Measurements from ENCODE around the gene CEP57. TPM values are rescaled to one million over a fixed set of nuclear protein-coding genes. Genes with fewer than 3 reads are reported as not detected.
A peak's percentile ranks its signal among the peaks of the same experiment; 100 is the strongest.
"Not testable (repeated sequence)": the region's sequence is repeated elsewhere in the genome, so short reads cannot be mapped to it uniquely, and the experiment has no call there.

Gene CEP57
- total RNA-seq, 2 experiments from 2014 or later, result 101 to 105 TPM

DNA sequence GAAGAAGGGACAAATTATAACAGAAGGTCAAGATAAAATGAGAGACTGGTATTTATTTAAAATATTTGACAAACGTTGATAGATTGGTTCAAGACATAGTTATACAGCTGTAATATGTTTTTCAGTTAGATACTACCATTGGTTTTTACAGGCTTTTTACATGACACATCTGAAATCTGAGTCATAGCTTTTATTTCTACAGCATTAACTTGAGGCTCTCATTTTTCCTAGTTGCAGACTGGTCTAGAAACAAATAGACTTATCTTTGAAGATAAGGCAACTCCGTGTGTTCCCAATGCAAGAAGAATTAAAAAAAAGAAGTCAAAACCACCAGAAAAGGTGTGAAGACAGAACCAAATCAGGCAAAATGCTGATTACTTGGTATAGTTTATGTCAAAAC is 31.3 kb downstream of the CEP57 start:
- Mint-ChIP-seq H3K4me3 (no peak overlapping the region), H3K4me1 (no peaks in the 10 kb centered on the region), H3K9me3 (no peaks in the 10 kb centered on the region), H3K27ac (no peak overlapping the region), H3K36me3 (peaks cover 35% of the 10 kb centered on the region), H3K27me3 (no peaks in the 10 kb centered on the region)
- no peak for DNase-seq

DNA sequence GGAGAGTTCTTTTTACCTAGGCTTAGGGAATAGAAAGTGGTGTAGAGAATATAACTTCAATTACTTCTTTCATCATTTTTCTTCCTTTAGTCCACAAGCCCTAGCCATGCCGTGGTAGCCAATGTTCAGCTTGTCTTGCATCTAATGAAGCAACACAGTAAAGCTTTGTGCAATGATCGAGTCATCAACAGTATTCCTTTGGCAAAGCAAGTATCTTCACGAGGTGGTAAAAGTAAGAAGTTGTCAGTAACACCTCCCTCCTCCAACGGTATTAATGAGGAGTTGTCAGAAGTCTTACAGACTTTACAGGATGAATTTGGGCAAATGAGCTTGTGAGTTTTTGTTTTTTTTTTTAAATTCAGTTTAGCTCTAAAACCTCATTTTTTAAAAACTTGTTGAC is 37.4 kb downstream of the CEP57 start:
- H3K9me3 Mint-ChIP-seq, result no peaks in the 10 kb centered on the region
- no peak overlapping the region for H3K27ac Mint-ChIP-seq
- peaks cover 25% of the 10 kb centered on the region for H3K36me3 Mint-ChIP-seq
- H3K27me3 Mint-ChIP-seq, result no peaks in the 10 kb centered on the region
- H3K4me1 Mint-ChIP-seq, result peaks cover 7% of the 10 kb centered on the region
- no peak for DNase-seq
- H3K4me3 Mint-ChIP-seq, result no peak overlapping the region

DNA sequence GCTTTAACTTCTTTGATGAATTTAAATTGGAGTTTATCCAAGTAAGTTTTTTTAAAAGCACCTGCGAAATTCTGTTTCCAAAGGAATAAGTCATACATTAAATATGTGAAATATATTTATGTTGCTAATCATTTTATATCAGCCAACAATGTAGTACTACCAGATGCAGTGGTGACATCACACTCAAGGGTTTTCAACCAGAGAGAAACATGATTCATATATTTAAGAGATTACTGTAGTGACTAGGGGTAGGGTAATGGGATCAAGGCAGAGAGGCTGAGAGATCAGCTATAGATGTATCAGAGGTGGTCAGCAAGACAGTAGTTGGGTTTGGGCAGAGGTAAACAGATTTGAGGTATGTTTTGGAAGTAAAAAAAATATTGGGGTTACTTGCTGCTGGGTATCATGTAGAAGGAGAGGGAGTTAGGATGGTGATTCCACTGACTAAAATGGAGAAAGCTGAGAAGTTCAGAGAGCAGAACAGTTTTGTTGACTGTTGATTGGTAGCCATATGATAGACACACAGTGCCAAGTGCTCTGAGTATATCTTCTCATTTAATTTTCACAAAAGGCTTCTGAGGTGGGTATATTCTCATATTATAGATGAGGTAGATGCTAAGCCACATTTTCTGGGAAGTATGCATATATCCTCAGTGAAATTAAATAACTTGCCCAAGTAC is 39.4 kb downstream of the CEP57 start:
- H3K4me3 Mint-ChIP-seq, result no peak overlapping the region
- no peaks in the 10 kb centered on the region for H3K27me3 Mint-ChIP-seq
- peaks cover 7% of the 10 kb centered on the region for H3K4me1 Mint-ChIP-seq
- no peaks in the 10 kb centered on the region for H3K9me3 Mint-ChIP-seq
- peak overlapping the region; percentile 14 for H3K27ac Mint-ChIP-seq
- DNase-seq, result no peak
- H3K36me3 Mint-ChIP-seq, result peaks cover 20% of the 10 kb centered on the region

GRCh38 chr11:95831198-95831883 is 41.0 kb downstream of the CEP57 start:
- Mint-ChIP-seq H3K36me3 (peaks cover 18% of the 10 kb centered on the region), H3K4me3 (no peak overlapping the region), H3K4me1 (peaks cover 9% of the 10 kb centered on the region), H3K27me3 (no peaks in the 10 kb centered on the region), H3K27ac (no peak overlapping the region), H3K9me3 (no peaks in the 10 kb centered on the region)
- no peak for DNase-seq

DNA sequence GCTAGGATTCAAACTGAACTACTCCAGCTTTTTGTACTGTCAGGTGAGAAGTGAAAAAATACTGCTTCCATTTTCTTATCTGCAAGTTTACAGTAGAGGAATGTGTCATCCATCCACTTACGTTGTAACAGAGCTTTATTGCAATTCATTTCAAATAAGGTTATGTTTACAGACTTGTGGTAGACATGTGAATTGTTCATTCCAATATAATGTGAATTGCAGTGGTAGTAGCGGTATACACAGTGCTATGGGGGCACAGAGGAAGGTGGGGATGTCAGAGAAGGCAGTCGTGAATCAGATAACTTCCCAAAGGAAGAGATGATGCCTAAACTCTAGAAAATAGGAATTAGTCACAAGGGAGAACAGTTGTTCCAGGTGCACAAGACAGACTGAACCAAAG is 42.5 kb downstream of the CEP57 start:
- no peaks in the 10 kb centered on the region for H3K9me3 Mint-ChIP-seq
- peaks cover 9% of the 10 kb centered on the region for H3K4me1 Mint-ChIP-seq
- no peak for DNase-seq
- no peaks in the 10 kb centered on the region for H3K27me3 Mint-ChIP-seq
- peaks cover 21% of the 10 kb centered on the region for H3K36me3 Mint-ChIP-seq
- H3K27ac Mint-ChIP-seq, result peak overlapping the region; percentile 2
- H3K4me3 Mint-ChIP-seq, result no peak overlapping the region

- H3K27me3 Mint-ChIP-seq, result no peaks in the 10 kb centered on the region
- H3K9me3 Mint-ChIP-seq, result no peaks in the 10 kb centered on the region
- no peak overlapping the region for H3K4me3 Mint-ChIP-seq
- DNase-seq, result no peak
- no peak overlapping the region for H3K27ac Mint-ChIP-seq
- H3K36me3 Mint-ChIP-seq, result peaks cover 20% of the 10 kb centered on the region
- H3K4me1 Mint-ChIP-seq, result peaks cover 9% of the 10 kb centered on the region
Observed at GRCh38 chr11:95833378-95833777, 43.1 kb downstream of the CEP57 start.

DNA sequence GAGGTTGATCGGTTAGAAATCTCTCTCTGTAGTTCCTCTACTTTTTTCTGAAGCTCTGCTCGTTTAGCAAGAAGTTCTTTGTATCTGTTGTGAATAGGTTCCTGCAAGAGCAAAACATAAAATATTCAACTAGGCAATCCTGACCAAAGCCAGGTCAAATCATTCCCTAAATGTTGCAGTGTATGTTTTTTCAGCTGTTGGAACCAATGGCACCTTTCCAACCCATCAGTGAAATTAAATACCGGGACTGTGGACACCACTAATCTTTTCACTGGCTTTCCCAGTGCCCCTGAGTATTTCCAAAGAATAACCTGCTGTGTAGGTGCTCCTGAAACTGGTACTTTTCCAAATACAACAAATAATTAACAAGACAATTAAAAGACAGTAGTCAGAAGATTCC is 45.1 kb downstream of the CEP57 start:
- Mint-ChIP-seq H3K27me3 (no peaks in the 10 kb centered on the region), H3K4me3 (no peak overlapping the region), H3K9me3 (no peaks in the 10 kb centered on the region), H3K36me3 (peaks cover 13% of the 10 kb centered on the region), H3K27ac (no peak overlapping the region), H3K4me1 (peaks cover 9% of the 10 kb centered on the region)
- no peak for DNase-seq

GRCh38 chr11:95835768-95836488 is 45.6 kb downstream of the CEP57 start:
- H3K4me3 Mint-ChIP-seq, result no peak overlapping the region
- H3K9me3 Mint-ChIP-seq, result no peaks in the 10 kb centered on the region
- peaks cover 6% of the 10 kb centered on the region for H3K4me1 Mint-ChIP-seq
- DNase-seq, result peak; percentile 41
- no peaks in the 10 kb centered on the region for H3K27me3 Mint-ChIP-seq
- H3K36me3 Mint-ChIP-seq, result peaks cover 11% of the 10 kb centered on the region
- H3K27ac Mint-ChIP-seq, result no peak overlapping the region

GRCh38 chr11:95845167-95845566 is 54.9 kb downstream of the CEP57 start:
- H3K9me3 Mint-ChIP-seq, result no peaks in the 10 kb centered on the region
- no peaks in the 10 kb centered on the region for H3K27me3 Mint-ChIP-seq
- no peak for DNase-seq

GRCh38 chr11:95849087-95849825 is 59.0 kb downstream of the CEP57 start:
- Mint-ChIP-seq H3K27ac (no peak overlapping the region), H3K4me3 (no peak overlapping the region), H3K27me3 (no peaks in the 10 kb centered on the region), H3K36me3 (peaks cover 6% of the 10 kb centered on the region), H3K9me3 (no peaks in the 10 kb centered on the region), H3K4me1 (peaks cover 5% of the 10 kb centered on the region)
- peak; percentile 4 for DNase-seq

More at GRCh38 chr11:95845167-95845566, 54.9 kb downstream of the CEP57 start:
- Mint-ChIP-seq H3K4me1 (no peaks in the 10 kb centered on the region), H3K27ac (no peak overlapping the region), H3K4me3 (no peak overlapping the region), H3K36me3 (peaks cover 6% of the 10 kb centered on the region)

GRCh38 chr11:95850137-95850536 is 59.8 kb downstream of the CEP57 start:
- Mint-ChIP-seq H3K4me1 (peaks cover 9% of the 10 kb centered on the region), H3K36me3 (peaks cover 7% of the 10 kb centered on the region), H3K9me3 (no peaks in the 10 kb centered on the region), H3K27me3 (no peaks in the 10 kb centered on the region), H3K27ac (no peak overlapping the region), H3K4me3 (no peak overlapping the region)
- DNase-seq, result no peak

GRCh38 chr11:95853138-95853537 is 62.8 kb downstream of the CEP57 start:
- Mint-ChIP-seq H3K36me3 (peaks cover 3% of the 10 kb centered on the region), H3K27me3 (no peaks in the 10 kb centered on the region), H3K4me1 (peaks cover 9% of the 10 kb centered on the region), H3K27ac (no peak overlapping the region), H3K9me3 (no peaks in the 10 kb centered on the region), H3K4me3 (no peak overlapping the region)
- no peak for DNase-seq

DNA sequence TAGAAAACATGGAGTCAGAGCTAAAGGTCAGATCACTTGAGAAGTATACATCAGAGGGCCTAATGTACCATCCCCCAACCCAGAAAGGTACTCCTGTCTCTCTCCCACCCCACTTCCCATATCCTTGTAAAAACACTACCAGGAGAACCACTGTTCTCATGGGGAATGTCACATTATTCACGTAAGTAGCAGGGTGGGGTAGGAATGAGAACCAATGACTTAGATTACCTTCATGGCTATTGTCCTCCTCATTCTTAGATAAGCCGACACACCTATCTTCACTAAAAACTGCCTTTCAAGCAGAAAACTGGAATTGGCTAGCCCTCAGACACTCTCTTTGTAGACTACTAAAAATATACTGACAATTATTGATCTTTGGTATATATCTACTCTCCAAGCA is 63.6 kb downstream of the CEP57 start:
- Mint-ChIP-seq H3K36me3 (peaks cover 3% of the 10 kb centered on the region), H3K27ac (no peak overlapping the region)

GRCh38 chr11:95854362-95854761 is 64.1 kb downstream of the CEP57 start:
- H3K27me3 Mint-ChIP-seq, H3K4me3 Mint-ChIP-seq, H3K27ac Mint-ChIP-seq, DNase-seq, H3K9me3 Mint-ChIP-seq, H3K4me1 Mint-ChIP-seq, H3K36me3 Mint-ChIP-seq: not testable (repeated sequence)

More for the DNA sequence above, 63.6 kb downstream of the CEP57 start:
- H3K4me1 Mint-ChIP-seq, result peaks cover 9% of the 10 kb centered on the region
- no peak for DNase-seq
- no peaks in the 10 kb centered on the region for H3K27me3 Mint-ChIP-seq
- no peaks in the 10 kb centered on the region for H3K9me3 Mint-ChIP-seq
- H3K4me3 Mint-ChIP-seq, result no peak overlapping the region

DNA sequence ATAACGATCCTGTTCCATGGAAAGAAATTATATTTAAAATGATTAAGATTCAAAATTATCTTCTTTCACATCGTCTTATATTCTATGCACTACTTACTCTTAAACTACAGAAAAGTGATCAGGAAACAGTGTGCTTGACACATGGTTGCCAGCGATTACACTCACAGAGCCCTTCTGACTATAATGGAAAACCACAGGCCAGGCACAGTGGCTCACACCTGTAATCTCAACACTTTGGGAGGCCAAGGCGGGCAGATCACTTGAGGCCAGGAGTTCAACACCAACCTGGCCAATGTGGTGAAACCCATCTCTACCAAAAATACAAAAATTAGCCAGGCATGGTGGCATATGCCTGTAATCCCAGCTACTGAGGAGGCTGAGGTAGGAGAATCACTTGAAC is 69.7 kb downstream of the CEP57 start:
- DNase-seq, H3K27ac Mint-ChIP-seq, H3K27me3 Mint-ChIP-seq, H3K9me3 Mint-ChIP-seq, H3K4me3 Mint-ChIP-seq, H3K4me1 Mint-ChIP-seq: not testable (repeated sequence)
- peaks cover 10% of the 10 kb centered on the region for H3K36me3 Mint-ChIP-seq
